ENCODE measurements around the gene ARPC2.

GRCh38 chr2:218218268-218219185 is 1.5 kb downstream of the ARPC2 start:
- TF ChIP-seq CTCF (conservative IDR thresholded peaks at IDR 0.05; ENCODE audit: low read depth, low read length), result no peak
- no peak for TF ChIP-seq EZH2phosphoT487 (IDR thresholded peaks at IDR 0.05; ENCODE audit: borderline replicate concordance, low read length)
- no peak for TF ChIP-seq EZH2 (IDR thresholded peaks at IDR 0.05; ENCODE audit: low read length, unreplicated experiment)
